ES-I3 (cell line): ENCODE results near the gene LSM10.

Experiments used
- H3K36me3 ChIP-seq: 2 replicates; pipeline ENCODE4 v1.6.1; 2013; ENCODE audit warnings: mild to moderate bottlenecking, low read length, control low read depth, moderate library complexity; ENCODE audit not compliant: insufficient read depth
- H3K4me1 ChIP-seq: 2 replicates; pipeline ENCODE4 v1.6.1; 2013; ENCODE audit warnings: mild to moderate bottlenecking, control low read depth, low read length; ENCODE audit not compliant: insufficient read depth
- H3K9ac ChIP-seq: 2 replicates; pipeline ENCODE4 v1.6.1; 2013; ENCODE audit warnings: low read depth, mild to moderate bottlenecking, low read length, moderate library complexity
- H3K9me3 ChIP-seq: 2 replicates; pipeline ENCODE4 v1.6.1; 2013; ENCODE audit warnings: mild to moderate bottlenecking, low read length, moderate library complexity; ENCODE audit not compliant: control insufficient read depth, insufficient read depth

LSM10 gene

DNA sequence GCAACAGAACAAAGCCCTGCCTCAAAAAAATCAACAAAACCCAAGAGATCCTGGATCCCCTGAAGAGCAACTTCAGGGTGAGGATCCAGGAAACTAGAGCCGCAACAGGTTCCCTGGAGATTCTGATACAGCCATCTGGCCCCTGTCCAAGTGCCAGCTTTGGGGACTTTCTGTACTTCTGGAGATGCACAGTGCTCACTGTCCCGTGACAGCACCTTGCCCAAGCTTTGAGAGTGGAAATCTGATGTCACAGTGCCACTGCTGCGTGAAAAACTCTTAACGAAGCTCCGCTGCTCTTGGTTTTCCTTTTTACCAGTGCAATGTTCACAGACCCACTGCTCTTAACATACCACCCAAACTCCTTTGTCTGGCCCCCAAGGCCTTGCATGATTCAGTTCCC lies 38.3 kb downstream of the LSM10 start:
- Histone ChIP-seq H3K36me3 (peaks cover 5% of the 10 kb centered on the region; the same call in 1 of the 2 replicates), H3K9ac (no peak overlapping the region), H3K4me1 (no peaks in the 10 kb centered on the region), H3K9me3 (no peaks in the 10 kb centered on the region)

DNA sequence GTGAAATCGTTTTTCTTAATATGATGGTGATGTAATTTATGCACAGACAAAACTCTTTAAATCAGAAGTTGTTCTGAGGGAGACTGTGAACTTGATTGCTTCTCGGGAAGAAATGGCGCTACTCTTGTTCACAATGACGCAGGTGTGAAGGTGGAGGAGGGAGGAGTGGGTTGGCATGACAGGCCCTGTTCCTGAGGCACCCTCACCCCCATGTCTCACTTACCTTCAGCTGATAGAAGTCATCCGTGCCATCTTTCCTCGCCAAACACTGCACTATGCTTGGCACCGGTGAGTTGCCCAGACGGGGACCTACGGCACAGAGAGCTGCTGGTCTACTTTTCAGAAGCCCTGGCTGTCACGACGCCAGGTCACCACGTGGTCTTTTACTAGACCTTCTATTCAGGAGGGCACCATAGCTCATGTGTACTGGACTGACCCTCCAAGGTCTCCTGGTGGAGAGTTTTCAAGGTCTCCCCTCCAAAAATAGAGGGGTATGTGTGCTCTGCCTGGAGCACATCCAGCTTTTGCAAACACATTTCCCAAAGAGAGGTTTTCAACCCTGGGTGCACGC lies 39.1 kb downstream of the LSM10 start:
- no peak overlapping the region for H3K9ac ChIP-seq
- H3K9me3 ChIP-seq = no peaks in the 10 kb centered on the region
- H3K4me1 ChIP-seq = no peaks in the 10 kb centered on the region
- peaks cover 5% of the 10 kb centered on the region; the same call in 1 of the 2 replicates for H3K36me3 ChIP-seq

GRCh38 chr1:36355811-36356210 lies 41.9 kb downstream of the LSM10 start:
- Histone ChIP-seq H3K36me3 (peaks cover 5% of the 10 kb centered on the region; the same call in 1 of the 2 replicates), H3K9me3 (no peaks in the 10 kb centered on the region), H3K4me1 (peaks cover 27% of the 10 kb centered on the region), H3K9ac (no peak overlapping the region)

DNA sequence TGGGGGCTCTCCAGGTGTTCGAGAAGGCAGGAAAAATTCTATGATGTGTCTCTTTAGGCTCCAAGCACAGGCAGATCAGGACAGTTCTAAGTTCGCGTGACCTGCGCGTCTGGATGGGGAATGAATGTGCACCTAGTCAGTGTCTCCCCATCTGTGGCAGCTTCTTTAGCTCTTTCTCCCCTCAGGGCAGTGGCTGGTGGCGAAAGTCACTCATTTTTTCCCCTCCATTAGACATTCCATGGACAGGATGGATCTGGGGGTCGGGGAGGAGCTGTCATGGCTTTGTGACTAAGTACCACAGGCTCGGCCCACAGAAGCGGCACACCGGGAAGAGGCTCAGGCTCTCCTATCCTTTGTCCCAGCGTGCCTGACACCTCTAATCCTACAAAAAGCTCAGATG lies 43.2 kb downstream of the LSM10 start:
- Histone ChIP-seq H3K36me3 (peaks cover 5% of the 10 kb centered on the region; the same call in 1 of the 2 replicates), H3K9me3 (no peaks in the 10 kb centered on the region), H3K9ac (no peak overlapping the region), H3K4me1 (peaks cover 30% of the 10 kb centered on the region)

DNA sequence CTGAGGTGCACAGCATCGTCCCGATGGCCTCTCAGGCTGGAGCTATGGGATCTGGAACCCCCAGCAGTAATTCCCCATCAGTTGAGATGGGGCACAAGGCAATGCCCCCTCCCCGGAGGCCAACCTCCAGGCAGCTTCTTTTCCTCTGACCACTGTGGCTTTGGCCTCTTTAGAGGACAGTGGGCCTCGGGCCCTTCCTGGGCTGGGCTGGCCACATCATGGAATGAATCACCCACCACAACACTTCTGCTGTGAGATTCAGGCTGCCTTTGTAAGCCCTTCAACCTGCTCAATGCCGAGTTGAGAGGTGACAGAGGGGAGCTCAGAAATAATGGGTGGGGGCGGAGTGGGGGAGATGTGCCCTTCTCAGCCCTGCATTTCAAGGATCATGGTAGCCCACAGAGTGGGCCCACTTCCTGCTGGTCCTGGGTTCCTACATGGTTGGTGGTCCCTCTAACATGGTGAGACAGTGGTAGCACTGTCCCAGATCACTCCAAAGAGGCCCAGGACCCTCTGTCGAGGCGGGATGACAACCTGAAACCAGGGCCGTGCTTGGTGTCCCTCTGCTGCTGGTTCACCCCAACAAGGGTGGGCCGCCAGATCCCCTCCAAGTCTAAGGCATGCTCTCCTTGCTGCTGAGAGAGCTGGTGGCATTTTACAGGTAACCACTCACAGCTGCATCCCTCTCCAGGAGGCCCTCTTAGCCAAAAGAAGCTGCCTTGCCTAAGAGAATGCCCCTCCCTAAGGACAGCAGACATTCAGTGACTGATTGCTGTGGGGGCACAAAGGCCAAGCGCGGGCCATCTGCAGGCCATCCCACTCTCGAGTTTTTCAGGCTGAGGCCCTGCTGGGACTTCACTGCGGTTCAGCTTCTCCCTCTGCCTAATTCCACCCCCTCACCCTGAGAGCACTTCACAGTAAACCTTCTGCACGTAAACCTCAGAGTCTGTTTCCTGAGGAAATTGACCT lies 44.5 kb downstream of the LSM10 start:
- Histone ChIP-seq H3K9me3 (no peaks in the 10 kb centered on the region), H3K9ac (no peak overlapping the region), H3K36me3 (peaks cover 5% of the 10 kb centered on the region)

GRCh38 chr1:36352125-36352909 lies 45.4 kb downstream of the LSM10 start:
- Histone ChIP-seq H3K4me1 (peaks cover 30% of the 10 kb centered on the region), H3K9ac (no peak overlapping the region)

More for the DNA sequence above, 44.5 kb downstream of the LSM10 start:
- H3K4me1 ChIP-seq = peaks cover 30% of the 10 kb centered on the region

GRCh38 chr1:36351227-36351977 lies 46.3 kb downstream of the LSM10 start:
- H3K9me3 ChIP-seq = no peaks in the 10 kb centered on the region
- peaks cover 5% of the 10 kb centered on the region; the same call in 1 of the 2 replicates for H3K36me3 ChIP-seq
- peaks cover 30% of the 10 kb centered on the region for H3K4me1 ChIP-seq
- H3K9ac ChIP-seq = no peak overlapping the region

More at GRCh38 chr1:36352125-36352909, 45.4 kb downstream of the LSM10 start:
- Histone ChIP-seq H3K36me3 (peaks cover 10% of the 10 kb centered on the region), H3K9me3 (no peaks in the 10 kb centered on the region)

GRCh38 chr1:36350659-36351226 lies 47.0 kb downstream of the LSM10 start:
- no peak overlapping the region for H3K9ac ChIP-seq
- peaks cover 8% of the 10 kb centered on the region; the same call in 1 of the 2 replicates for H3K36me3 ChIP-seq
- no peaks in the 10 kb centered on the region for H3K9me3 ChIP-seq
- peaks cover 30% of the 10 kb centered on the region for H3K4me1 ChIP-seq

DNA sequence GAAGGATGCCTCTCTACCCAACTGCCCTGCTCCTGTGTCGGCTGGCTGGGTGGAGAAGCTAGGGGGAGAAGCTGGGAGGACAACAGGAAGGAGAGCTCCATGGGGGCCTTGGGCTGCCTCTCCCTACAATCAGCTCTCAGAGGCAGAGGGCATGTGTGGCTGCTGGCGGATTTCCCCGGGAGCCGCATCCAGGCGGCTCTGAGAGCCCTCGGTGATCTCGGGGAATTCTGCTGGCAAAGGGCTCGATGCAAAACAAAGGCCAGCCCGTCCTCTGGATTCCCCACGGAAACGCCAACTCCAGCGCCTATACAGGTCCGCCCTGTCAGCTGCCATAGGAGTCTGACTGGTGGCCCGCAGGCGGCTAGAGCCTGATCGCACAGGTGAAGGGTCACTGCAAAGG lies 47.9 kb downstream of the LSM10 start:
- peaks cover 8% of the 10 kb centered on the region; the same call in 1 of the 2 replicates for H3K36me3 ChIP-seq

GRCh38 chr1:36349241-36349671 lies 48.5 kb downstream of the LSM10 start:
- Histone ChIP-seq H3K9ac (no peak overlapping the region), H3K9me3 (no peaks in the 10 kb centered on the region), H3K4me1 (peaks cover 30% of the 10 kb centered on the region), H3K36me3 (peaks cover 8% of the 10 kb centered on the region; the same call in 1 of the 2 replicates)

More for the DNA sequence above, 47.9 kb downstream of the LSM10 start:
- no peak overlapping the region for H3K9ac ChIP-seq
- H3K4me1 ChIP-seq = peaks cover 30% of the 10 kb centered on the region
- no peaks in the 10 kb centered on the region for H3K9me3 ChIP-seq

- Histone ChIP-seq H3K9ac (no peak overlapping the region), H3K4me1 (peaks cover 14% of the 10 kb centered on the region; the same call in 1 of the 2 replicates)
These were observed 50.9 kb downstream of the LSM10 start for GRCh38 chr1:36346741-36347370.

GRCh38 chr1:36345353-36345752 lies 52.4 kb downstream of the LSM10 start:
- H3K9me3 ChIP-seq = no peaks in the 10 kb centered on the region
- no peaks in the 10 kb centered on the region; the same call in 1 of the 2 replicates for H3K4me1 ChIP-seq
- H3K9ac ChIP-seq = no peak overlapping the region
- H3K36me3 ChIP-seq = peaks cover 16% of the 10 kb centered on the region

More at GRCh38 chr1:36346741-36347370, 50.9 kb downstream of the LSM10 start:
- H3K36me3 ChIP-seq = peaks cover 11% of the 10 kb centered on the region; the same call in 1 of the 2 replicates
- H3K9me3 ChIP-seq = no peaks in the 10 kb centered on the region

DNA sequence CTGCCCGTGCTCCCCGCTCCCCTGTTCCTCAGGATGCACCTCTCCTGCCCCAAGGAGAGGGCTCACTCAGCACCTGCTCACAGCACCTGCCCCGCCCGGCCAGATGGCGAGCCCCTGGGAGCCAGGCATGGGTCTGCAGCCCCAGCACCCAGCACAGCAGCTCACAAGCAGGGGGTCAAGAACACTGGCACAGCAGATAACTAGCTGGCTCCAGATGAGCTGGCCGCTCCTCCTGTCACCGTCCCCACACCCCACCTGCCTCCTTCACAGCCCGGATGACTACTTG lies 53.4 kb downstream of the LSM10 start:
- no peak overlapping the region for H3K9ac ChIP-seq
- H3K4me1 ChIP-seq = no peaks in the 10 kb centered on the region
- peaks cover 16% of the 10 kb centered on the region for H3K36me3 ChIP-seq
- no peaks in the 10 kb centered on the region for H3K9me3 ChIP-seq
